Muscle of arm (tissue), 12 donors: Measurements from ENCODE around the gene ACADS. TPM values are rescaled to one million over a fixed set of nuclear protein-coding genes. Genes with fewer than 3 reads are reported as not detected.

Source experiments
- DNase-seq: peaks from one replicate; pipeline ENCODE4 v3.0.0-alpha.2; 2013
- polyA plus RNA-seq, 12 donors: library from polyadenylated mRNA; unstranded; fragments of 120-200 nt; gene quantifications; one replicate each; pipeline ENCODE4 v1.2.1, GENCODE V29; 2013; ENCODE audit not compliant: insufficient read length in 12 of 12

Gene ACADS
- polyA plus RNA-seq, 12 donors: 10.4 to 32.2 (median 15.1) TPM; not detected in 1

DNA sequence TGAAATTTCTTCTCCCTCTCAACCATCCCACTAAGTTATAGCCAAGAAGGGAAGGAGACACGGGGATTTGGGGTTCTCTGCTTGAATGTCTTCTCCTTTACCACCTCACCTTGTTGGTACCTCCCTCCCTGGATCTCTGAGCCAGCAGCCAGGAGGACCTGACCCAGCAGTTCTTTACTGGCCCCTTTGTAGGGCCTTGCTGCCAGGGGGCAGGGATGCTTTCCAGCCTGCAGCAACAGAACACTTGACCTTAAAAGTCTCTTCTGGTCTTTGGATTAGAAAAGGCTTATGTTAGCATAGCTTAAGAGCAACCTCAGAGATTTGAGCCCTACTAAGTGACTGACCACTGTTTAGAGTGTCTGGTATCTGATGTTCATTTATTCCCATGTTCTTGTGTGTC, 28.3 kb upstream of the ACADS start:
- DNase-seq: no peak

DNA sequence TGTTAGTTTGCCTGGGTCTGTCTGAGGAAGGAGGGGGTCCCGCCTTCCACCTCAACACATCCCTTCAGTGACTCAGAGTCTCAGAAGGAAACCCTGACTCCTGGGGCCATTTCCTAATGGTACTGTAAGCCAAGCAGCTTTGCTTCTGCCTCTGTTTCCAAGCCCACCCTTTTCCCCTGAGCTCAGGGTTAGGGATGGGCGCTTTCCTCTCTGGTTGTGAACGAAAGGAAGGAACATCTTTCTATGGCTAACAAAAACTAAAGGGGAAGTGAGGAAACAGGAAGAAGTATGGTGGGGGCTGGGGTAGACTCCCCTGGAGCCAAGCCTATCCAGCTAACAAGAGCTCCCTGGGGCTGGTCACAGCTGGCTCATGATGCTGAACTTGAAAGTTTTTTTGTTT, 27.0 kb upstream of the ACADS start:
- DNase-seq: no peak

DNA sequence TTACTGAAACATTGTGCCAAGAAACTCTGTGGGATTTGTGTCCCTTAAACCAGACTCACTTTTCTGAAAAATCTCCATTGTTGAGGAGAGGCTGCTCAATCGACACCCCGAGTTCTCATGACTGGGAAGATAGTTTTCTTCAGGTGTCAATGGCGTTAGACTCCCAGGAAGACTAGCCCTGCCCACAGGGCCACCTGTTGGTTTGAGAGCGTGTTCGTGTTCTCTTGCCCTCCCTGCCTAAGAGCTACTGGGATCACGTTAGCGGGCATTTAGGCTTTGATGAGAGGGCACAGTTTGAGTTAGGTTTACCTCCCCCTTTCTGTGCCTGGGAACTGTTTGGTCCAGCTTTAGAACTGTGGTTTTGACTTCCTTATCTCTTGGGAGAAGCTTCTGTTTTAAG, 26.1 kb upstream of the ACADS start:
- no peak for DNase-seq

DNA sequence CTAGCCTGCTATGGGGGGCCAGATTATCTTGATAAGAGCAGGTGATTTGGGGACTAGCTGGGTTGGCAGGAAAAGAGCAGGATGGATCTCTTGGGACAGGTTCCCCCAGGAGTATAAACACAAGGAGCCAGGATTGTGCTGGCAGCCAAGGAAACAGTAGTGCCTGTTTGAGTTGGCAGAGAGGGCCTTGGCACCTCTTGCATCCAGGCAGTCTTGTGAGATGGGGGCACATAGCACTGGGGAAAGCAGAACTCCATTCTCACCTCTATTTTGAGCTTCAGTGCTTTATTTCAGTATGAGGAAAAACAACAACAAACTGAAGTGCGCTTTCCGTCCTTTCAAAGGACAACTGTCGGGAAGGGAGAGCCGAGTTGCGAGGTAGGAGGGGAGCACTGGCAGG, 24.7 kb upstream of the ACADS start:
- DNase-seq: no peak

DNA sequence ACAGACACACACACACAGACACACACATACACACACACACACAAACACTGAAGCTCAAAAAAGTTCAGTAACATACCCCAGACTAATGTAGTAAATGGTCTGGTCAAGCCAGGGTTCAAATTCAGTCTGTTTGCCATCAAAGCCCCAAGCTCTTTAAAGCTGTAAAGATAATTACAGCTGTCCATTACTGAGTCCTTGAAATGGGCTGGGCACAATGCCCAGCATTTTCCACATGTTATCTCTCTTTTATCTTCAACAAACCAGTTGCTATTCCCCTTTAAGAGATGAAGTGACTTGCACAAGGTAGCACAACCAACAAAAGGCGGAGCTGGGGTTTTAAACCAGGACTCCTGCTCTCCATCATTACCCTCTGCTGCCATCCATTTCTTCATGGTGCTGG, 23.0 kb upstream of the ACADS start:
- DNase-seq: no peak

DNA sequence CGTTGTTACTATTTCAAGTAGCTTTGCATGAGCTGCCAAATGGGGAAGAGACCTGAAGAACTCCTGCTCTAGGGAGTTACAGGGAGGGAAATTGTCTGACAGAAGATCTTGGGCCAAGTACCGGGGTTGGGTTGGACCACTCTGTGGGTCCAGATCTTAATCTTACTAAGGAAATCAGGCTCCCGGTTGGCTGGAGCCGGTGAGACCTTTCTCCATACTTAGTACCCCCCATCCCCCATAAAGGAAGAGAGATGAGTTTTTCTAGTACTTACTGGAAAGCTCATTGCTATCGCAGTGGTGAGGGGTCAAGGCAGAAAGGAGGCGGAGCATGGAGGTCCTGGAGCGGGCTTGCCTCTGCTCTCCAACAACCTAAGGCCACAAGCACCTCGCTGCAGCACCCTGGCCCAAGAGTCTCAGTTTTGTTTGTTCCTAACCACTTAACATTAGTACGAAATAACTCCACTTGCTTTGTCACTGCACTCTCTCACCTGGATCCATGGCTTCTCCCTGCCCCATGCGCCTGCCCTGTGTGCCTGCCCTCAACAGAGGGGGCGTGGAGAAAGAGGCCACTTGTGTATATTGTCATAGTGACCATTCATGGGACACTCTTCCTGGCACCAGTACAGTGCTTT, 22.2 kb upstream of the ACADS start:
- no peak for DNase-seq

DNA sequence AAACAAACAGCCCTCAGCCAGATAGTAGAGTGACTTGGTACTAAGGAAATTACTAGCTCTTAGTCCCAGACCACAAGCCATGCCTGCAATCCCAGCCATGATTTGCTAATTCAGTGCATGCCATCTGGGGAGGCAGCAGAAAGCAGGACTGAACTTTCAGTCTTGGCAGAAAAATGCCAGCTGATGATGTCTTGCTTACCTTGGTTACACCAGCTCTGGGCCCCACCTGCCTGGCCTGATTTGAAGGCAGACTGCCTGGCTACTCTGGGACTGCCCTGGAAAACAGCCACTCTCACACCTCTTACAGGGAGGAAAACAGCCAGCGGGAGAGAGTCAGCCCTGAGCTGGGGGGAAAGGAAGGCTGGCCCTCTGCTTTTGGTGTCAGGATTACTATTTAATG, 20.0 kb upstream of the ACADS start:
- no peak for DNase-seq

DNA sequence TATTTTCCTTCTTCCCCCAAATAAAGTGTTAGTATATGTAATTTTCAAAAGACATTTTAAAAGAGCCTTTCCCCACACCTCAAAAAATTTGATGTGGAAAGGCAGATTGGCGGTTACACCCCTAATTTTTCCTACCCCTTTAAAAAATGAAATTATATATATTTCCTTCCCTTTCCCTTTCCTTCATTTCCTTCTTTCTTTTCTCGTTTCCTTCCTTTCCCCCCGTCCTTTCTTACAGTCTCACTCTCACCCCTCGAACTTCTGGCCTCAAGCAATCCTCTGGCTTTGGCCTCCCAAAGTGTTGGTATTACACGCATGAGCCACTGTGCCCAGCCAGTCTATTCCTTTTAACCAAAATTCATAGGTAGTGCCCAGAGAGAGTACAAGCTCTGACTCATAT, 19.6 kb upstream of the ACADS start:
- no peak for DNase-seq

DNA sequence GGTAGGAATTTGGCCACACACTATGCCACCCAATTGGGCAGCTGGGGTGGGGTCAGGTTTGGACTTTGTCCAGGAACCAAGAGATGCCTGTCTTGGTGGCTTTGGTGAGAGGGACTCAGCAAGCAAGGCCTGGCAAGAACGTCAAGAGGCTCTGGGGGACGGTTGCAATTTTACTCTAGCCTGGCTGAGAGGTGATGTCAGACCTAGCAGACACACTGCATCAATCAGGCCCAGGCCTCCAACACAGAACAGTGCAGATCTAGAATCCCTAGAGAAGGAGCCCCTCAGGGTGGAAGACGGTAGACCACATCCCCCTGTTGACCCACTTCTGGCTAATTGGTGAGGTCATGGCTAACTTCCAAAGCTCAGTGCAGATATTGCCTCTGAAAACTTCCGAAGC, 17.0 kb upstream of the ACADS start:
- DNase-seq: no peak

DNA sequence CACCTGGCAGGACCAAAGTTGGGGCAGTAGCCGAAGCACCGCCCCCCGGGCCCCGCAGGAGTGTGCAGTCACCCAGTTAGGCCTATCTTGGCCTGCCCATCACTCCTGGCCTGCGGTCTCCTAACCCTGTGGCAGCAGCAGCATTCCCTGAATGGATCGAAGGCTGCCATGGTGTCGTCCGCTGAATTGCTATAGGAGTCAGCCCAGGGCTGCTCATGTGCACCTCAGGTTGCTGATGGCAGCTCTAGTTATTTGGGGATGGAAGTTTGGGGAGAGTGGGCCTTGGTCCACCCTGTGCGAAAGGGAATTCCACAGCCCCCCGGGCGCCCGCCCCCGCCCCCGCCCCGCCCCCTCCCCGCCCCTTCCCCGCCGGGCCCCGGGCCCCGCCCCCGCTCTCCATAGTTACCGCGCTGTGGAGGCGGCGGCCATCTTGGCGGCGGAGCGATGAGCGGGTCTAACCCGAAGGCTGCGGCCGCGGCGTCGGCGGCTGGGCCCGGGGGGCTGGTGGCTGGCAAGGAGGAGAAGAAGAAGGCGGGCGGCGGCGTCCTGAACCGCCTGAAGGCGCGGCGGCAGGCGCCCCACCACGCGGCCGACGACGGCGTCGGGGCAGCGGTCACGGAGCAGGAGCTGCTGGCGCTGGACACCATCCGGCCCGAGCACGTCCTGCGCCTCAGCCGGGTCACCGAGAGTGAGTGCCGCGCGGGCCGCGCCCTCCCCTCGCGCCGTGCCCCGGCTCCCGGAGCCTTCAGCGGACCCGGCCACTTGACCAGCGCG, 15.4 kb upstream of the ACADS start, which contains the start of gene UNC119B:
Gene UNC119B (plus strand): TSS at position 428 of the 774 bp plus-strand sequence. CDS start 17 bp downstream, at position 445.
- DNase-seq: peak; percentile 64

DNA sequence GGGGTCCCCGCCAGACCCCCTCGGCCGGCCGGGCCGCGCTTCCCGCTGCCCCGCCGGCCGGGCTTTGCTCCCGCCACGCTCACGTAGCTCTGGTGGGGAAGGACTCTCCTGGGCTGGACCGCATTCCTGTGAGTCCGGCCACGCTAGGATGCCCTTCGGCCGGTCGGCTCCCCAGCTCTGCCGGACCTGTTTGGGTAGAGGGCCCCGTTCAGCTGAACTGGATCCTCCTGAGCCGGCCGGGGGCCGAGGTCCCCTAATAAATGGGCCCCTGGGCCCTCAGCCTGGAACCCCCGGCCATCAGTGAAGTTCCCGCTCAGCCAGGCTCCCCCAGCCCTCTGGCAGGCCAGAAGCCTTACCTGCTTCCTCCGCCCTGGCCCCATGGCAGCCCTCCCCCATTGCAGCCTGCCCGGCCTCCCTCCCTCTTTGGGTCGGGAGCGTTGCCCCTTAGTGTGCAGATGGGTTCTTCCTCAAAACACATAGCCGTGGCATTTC, 14.8 kb upstream of the ACADS start:
- DNase-seq: no peak

DNA sequence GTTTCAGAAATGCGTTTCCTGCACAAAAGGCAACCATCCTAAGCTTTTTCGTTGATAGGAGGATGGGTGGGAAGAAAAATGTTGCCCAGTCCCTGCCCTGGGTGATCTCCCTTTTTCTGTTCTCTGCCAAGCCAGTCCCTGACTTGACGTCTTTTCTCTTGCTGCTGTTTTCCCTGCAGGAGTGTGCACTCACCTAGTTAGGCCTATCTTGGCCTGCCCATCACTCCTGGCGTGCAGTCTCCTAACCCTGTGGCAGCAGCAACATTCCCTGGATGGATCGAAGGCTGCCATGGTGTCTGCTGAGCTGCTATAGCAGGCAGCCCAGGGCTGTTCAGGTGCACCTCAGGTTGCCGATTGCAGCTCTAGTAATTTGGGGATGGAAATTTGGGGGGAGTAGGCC, 14.2 kb upstream of the ACADS start:
- no peak for DNase-seq

DNA sequence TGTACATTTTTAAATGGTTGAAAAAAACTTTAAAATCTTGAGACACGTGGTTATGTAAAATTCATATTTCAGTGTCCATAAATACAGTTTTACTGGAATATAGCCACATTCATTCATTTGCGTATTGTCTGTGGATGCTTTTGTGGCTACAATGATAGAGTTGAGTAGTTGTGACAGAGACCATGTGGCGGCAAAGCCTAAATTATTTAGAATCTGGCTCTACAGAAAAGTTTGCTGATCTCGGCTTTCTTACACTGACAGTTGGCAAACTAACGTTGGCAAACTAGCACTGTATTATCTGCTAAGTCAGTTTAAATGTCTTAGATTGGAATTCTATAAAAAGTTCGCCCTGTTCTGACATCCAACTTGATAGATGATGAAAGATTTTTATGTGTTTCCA, 13.0 kb upstream of the ACADS start:
- no peak for DNase-seq

DNA sequence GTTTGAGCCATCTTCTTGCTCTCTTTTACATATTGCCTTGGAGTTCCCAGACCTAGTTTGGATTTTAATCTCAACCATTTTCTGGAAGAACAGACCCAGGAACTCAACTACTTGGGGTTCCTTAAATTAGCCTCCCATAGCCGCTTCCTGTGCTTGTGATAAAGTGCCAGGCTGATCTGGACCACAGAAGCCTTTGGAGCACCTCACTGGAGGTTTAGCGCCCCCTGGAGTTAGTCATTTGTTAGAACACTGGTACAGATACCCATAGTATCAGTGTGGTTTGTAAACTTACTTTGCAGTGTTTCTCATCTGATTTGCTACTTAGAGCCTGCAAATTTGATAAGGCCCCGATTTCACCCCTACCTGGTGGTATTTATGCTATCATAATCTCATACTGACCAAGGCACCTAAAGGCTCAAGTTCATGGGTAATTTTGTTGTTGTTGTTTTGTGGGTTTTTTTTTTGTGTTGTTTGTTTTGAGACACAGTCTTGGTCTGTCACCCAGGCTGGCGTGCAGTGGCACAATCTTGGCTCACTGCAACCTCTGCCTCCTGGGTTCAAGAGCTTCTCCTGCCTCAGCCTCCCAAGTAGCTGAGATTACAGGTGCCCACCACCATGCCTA, 11.7 kb upstream of the ACADS start:
- DNase-seq: peak; percentile 80

DNA sequence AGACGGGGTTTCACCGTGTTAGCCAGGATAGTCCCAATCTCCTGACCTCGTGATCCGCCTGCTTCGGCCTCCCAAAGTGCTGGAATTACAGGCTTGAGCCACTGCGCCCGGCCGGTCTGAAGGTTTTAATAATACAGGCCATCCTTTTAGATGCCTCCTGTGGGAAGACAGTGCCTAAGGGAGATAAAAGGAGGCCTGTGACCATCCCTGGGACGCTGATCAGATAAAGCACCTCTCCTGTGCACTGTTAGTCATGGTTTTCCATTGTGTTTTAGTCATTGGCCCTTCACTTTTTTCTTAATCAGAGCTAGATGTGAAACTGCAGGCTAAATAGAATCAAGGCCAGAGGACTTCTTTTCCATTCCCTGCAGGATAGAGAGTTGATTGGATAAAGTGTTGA, 7.6 kb upstream of the ACADS start:
- no peak for DNase-seq

DNA sequence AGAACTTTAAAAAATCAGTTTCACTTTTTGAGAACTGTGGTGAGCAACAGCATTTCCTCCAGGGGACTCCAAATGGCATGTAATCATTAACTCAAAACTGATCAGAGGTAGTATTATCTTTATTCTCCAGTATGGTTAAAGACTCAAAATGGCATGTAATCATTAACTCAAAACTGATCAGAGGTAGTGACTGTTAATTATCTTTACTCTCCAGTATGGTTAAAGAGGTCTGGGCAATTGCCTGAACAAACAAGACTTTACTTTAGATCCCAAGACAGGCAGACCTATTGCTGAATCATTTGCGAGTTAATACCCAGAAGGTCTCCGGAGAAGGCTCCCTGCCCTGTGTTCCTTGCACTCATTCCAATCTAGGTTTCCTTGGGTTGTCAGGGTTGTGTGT, 6.6 kb upstream of the ACADS start:
- DNase-seq: no peak

DNA sequence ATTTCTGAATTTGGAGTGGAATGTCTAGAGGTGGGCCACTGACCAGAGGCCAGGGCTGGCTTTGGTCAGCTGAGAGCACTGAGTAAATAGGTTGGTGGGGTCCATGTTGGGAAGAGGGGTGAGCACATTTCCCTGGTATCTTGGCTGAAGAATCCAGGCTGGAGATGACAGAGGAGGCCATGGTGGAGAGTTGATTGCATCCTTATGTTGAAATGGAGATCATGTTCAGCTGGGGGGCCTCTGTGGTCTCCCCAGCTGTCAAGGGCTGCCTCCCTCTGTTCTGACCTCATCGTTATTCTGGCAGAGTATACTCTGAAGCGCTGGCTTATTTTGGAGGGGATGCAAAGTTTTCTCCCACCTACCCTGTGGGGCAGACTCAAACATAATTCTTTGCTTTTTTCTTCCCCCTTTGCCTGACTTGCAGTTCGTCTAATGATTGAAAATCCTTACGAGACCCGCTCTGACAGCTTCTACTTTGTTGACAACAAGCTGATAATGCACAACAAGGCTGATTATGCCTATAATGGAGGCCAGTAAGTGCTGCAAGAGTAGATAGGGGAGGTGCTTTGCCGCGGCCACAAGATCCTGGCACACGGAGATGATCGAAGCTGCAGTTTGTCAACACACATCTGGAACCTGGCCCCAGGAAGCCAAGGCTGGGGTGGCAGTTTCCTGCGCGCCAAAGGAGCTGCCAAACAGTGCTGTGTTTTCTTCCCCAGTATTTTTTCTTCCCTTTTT, 6.0 kb upstream of the ACADS start:
- DNase-seq: no peak

DNA sequence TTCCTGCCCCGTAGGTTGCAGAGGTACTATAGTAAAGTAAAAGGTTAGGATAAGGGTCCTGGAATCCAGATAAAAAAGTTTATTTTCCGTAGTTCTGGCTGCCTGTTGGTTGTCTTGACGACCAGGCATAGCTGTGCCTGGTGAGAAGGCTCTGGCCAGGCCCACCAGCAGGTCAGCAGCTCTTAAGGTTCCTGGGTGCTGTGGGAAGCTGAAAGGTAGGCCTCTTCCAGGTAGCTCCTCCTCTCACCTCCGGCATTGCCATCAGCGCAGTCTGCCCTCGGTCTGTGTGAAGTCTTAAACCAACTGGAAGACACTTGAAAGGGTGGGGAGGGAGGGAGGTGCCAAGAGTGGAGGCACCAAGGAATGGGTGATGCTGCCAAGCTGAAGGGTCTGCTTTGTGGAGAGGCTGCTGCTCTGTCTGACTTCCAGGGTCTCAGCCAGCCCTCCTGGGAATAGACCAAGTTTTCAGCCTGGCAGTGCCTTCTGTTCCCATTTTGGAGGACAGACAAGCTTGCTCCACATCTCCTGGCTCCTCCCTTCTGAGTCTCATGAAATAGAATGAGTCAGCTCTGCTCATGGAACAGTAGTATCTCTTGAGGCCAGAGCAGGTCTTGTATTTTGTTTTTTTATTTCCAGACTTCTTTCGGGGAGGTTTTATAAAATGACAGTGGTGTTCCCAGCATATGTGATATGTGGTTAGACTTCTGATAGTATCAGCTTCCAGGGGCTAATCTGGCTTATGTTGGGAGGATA, 5.2 kb upstream of the ACADS start:
- DNase-seq: no peak

DNA sequence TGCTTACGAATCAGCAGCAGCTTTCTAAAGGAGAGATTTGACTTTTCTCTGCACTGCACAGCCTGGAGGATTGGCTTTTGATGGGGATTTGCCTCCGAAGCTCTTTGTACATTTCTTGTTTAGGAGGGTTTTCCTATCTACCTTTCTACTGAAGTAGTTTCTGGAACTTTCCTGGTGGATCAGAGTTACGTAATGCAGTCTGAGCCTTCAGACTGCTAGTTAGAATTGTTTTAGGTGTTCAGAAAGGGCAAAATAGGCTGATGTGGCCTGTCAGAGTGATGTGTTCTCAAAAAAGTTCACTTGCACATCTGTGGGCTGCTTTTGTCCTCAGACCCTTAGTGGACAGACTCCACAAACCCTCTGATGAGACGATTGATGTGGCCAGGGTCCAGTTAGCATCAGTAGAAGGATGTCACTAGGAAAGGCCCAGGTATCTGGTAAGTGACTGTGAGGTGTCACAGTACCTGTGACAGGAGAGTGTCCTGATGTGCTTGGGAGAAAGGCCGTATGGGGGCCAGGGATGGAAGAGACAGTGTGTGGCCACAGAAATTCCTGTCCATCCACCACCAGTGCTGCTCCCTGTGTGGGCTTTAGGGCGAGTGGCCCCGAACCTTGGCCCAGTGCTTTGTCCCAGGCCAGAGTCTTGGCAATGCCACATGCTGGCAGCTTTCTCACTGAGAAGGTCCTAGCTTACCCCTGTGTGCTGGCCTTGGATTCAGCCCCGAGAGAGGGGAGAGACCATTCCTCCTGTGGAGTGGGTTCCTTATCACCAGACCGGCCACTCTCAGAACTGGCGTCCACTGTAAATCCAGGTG, 4.4 kb upstream of the ACADS start:
- DNase-seq: no peak

DNA sequence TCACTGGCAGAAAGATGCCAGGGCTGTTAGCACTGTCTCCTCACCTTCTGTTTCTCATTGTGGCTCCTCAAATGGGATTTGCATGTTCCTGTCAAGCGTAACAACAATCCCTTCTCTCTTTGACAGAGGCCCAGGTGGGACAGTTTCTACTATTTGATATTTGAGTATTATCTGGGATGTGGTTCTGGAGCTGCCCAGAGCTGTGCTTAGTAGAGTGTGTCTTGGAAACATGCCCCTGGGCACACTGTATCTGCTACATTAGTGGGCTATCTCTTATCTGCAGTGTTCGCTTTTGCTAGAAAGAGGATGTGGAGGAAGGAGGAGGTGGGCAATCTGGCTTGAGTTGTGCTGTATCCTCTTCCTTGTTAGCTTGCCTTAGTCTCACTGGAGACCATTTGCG, 3.8 kb upstream of the ACADS start:
- DNase-seq: no peak

DNA sequence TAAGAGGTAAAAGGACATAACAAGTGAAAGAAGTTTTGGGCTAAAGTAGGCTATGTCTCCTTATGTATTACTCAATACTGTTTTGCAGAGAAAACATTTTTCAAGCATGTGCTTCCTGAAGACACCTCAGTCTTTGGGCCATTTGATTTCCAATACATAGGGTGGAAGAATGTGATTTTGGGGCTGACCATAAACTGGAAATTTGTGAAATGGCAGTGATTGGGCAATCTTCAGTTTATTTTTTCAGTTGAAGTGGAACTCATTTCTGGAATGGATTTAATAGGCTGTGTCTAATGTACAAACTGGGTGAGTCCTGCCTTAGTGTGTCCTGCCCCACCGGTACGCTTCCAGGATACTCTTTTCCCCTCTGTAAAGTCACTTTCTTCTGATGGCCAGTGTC, 2.8 kb upstream of the ACADS start:
- no peak for DNase-seq
